DMS153 treated with DMSO at 0.1 percent for 48 hours (cell line): ENCODE results near the gene AOC1.

Source experiments
- DNase-seq: peaks from one replicate; lab custom pipeline; 2025; ENCODE audit not compliant: unreplicated experiment; lab: John Stamatoyannopoulos, UW

The AOC1 gene

DNA sequence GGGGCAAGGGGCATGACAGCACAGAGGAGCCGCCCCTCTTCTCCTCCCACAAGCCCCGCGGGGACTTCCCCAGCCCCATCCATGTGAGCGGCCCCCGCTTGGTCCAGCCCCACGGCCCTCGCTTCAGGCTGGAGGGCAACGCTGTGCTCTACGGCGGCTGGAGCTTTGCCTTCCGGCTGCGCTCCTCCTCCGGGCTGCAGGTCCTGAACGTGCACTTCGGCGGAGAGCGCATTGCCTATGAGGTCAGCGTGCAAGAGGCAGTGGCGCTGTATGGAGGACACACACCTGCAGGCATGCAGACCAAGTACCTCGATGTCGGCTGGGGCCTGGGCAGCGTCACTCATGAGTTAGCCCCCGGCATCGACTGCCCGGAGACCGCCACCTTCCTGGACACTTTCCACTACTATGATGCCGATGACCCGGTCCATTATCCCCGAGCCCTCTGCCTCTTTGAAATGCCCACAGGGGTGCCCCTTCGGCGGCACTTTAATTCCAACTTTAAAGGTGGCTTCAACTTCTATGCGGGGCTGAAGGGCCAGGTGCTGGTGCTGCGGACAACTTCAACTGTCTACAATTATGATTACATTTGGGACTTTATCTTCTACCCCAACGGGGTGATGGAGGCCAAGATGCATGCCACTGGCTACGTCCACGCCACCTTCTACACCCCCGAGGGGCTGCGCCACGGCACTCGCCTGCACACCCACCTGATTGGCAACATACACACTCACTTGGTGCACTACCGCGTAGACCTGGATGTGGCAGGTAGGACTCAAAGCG is 5.1 kb downstream of the AOC1 start:
- DNase-seq, result no peak

DNA sequence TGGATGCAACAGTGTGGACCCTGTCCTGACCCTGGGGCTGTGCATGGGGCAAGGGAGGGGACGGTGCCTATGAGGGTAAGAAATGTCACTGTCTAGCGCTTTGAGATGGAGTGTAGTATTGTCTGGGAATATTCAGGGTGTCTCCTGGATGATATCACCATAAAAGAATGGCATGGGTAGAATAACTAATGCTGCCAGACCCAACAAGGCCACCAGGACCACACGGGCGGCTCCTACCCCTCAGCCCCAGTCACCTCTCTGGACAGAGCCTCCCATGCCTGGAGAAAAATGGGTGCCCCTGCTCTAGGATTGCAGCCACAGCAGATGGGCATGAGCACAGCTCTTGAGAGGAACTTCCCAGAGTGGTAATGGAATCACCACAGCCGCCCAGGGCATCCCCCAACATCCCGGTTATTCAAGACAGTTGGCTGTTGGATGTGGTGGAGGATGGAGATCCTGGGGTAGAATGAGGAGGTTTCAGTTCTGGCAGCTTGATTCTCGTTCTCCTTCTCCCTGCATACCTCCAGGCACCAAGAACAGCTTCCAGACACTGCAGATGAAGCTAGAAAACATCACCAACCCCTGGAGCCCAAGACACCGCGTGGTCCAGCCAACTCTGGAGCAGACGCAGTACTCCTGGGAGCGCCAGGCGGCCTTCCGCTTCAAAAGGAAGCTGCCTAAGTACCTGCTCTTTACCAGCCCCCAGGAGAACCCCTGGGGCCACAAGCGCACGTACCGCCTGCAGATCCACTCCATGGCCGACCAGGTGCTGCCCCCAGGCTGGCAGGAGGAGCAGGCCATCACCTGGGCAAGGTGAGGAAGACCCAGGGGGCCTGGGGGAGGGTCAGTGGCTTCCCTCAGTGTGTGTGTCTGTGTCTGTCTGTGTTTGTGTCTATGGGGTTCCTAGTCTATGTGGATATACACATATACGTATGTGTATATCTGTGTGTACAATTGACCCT is 6.2 kb downstream of the AOC1 start:
- DNase-seq, result no peak

DNA sequence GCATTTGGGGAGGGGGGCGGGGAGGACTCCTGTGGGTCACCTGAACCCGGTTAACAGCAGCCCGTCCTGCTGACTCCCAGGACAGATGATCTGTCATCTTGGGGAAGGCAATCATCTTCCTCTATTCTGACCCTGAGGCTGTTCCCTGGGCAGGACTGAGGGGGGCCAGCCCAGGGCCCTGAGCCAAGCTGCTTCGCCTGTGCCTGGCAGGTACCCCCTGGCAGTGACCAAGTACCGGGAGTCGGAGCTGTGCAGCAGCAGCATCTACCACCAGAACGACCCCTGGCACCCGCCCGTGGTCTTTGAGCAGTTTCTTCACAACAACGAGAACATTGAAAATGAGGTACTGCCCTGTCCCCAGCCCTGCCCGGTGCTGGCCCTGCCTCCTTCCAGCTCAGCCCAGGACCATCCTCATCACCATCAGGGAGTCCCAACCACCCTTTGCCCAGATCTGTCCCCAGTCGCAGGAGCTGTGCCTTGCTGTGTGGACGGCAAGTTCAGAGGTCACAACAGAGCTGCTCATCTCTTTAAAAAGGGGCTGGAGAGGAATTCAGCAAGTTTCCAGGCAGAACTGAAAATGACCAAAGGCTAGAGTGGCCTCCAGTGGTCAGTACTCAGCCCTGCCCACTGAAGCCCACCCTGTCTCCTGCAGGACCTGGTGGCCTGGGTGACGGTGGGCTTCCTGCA is 8.1 kb downstream of the AOC1 start:
- no peak for DNase-seq

DNA sequence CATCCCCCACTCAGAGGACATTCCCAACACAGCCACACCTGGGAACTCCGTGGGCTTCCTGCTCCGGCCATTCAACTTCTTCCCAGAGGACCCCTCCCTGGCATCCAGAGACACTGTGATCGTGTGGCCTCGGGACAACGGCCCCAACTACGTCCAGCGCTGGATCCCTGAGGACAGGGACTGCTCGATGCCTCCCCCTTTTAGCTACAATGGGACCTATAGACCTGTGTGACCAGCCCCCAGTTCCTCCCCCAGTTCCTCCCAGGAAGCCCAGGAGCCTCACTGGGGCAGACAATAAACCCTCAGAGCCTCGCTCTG is 8.6 kb downstream of the AOC1 start:
- no peak for DNase-seq

DNA sequence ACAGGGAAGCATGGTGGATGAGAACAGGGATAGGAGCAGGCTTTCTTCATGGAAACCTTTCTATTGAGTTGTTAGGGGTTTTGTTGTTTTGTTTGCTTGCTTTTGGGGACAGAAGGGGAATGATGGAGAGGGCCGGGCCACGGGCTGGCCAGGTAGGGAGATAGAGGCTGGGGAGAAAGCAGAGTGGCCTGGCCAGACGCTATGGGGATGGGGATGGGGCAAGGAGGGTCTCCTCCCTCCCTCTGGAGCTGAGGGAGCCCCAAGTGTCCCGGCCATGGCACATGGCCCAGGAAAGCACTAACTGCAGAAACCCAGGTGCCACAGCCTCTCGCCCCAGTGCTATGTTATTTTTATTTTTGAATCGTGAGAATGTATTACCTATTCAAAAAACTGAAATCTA is 10.0 kb downstream of the AOC1 start:
- no peak for DNase-seq

DNA sequence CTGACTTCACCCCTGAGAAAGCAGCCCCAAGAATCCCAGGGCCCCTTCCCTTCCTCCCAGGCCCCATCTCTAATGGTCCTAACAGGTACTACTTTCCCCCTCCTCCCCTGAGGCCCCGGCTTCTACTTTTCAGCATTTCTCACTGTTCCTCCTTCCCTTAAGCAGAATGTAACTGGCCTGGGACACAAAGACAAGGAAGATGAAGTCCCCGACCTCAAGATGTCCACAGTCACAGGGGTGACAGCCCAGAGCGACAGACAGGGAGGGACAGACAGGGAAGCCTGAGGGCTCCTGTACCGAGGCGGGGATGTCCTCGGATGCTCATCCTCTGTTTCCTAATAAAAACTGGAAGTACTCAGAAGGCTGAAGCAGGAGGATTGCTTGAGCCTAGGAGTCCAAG is 11.6 kb downstream of the AOC1 start:
- DNase-seq, result no peak

DNA sequence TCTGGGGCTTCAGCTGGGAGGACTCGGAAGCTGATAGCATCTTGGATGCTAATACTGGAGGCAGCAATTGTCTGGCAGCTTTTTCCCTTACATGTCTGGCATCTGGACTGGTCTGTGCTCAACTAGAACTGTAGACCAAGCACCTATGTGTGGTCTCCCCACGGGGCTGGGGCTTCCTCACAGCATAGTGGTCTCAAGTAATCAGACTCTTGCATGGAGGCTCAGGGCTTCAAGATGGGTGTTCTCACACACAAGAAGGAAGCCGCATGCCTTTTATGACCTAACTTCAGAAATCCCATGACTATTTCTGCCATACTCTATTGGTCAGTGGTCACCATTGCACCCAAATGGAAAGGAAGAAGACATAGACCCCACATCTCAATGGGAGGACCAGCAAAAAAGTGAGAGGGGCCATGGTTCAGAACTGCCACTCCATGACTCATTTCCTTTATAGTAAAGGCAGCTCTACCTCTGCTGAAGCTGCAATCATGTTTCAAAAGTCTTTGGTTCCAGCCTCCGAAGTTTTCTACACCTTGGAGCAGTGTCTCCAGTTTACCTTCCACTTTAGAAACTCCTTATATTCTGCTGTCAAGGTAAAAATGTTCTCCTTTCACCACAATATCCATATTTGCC is 14.7 kb downstream of the AOC1 start:
- no peak for DNase-seq

DNA sequence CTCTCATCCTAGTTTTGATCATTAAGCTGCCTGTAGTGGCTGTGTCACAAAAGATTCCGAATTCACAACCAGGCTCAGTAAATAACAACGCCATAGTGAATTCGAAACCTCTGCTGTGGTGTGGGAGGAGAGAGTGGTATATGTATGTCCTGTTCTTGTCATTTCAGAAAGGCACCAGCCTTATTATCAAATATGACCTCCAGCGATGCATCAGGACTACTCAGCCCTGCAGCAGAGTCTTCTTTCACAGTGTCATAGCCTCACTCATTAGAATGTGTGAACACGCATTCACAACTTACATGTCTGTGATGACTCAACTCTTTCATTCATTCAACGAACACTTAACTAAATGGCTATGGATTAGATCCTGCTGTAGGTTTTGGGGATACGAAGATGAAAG is 15.3 kb downstream of the AOC1 start:
- DNase-seq, result no peak

DNA sequence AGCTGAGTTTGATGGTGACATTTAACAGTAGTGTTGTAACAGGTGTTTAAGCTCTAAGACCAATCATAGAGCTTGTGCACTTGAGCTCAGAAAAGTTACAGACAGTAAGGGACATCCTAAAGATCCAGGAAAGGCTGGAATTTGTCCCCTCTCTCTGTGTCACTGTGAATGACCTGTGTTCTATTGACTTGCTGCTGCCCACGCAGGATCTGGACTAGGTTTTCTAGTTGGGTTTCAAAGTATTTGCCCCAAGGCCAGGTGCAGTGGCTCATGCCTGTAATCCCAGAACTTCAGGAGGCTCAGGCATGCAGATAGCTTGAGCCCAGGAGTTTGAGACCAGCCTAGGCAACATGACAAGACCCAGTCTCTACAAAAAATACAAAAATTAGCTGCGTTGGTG is 17.1 kb downstream of the AOC1 start:
- no peak for DNase-seq

DNA sequence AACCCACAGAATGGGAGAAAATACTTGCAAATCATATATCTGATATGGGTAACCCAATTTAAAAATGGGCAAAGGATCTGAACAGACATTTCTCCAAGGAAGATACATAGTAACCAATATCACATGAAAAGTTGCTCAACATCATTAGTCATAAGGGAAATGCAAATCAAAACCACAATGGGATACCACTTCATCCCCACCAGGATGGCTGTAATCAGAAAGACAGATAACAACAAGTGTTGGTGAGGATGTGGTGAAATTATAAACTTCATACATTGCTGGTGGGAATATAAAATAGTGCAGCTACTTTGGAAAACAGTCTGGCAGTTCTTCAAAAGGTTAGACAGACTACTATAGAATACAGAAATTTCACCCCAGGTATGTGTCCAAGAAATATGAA is 19.3 kb downstream of the AOC1 start:
- DNase-seq, result no peak

DNA sequence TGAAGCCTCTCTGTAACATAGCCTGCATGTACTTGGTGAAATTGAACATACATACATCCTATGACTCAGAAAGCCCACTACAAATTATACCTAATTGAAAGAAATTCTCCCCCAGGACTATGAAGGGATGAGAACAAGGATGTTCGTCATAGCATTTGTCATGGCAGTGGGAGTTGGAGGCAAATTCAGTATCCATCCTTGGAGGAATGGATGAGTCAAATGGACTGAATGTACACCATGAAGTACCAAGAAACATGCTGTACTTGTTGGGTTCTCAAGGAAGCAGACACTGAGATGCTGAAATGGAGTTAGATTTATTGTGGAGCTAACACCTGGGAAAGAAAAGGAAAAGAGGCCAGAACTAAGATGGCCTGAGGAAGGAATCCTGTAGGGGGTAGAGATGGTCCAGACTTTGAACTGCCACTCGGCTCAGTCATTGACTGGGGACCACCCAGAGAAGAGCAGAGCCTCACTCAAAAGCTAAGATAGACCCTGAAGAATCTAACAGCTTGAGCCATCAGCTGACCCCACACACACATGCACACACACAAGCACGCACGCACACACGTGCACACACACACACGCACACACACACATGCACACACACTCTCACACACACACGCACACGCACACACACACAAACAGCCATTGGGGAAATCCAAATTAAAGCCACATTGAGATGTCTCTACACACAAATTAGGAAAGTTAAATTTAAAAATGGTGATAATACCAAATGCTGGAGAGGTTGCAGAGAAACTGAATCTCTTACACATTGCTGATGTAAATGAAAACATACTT is 22.3 kb downstream of the AOC1 start:
- no peak for DNase-seq

DNA sequence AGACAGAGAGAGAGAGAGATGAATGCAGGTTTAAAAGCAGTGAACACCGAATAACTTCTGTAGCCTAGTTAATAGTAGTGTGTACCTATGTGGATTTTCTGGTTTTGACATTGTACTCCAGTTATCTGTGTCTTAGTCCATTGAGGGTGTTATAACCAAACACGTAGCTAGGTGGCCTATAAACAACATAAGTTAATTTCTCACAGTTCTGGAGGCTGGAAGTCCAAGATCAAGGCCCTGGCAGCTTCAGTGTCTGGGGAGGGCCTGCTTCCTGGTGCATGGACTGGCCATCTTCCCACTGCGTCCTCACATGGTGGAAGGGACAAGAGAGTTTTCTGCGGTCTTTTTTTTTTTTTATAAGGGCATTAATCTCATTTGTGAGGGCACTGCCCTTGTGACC is 23.5 kb downstream of the AOC1 start:
- DNase-seq, result no peak

DNA sequence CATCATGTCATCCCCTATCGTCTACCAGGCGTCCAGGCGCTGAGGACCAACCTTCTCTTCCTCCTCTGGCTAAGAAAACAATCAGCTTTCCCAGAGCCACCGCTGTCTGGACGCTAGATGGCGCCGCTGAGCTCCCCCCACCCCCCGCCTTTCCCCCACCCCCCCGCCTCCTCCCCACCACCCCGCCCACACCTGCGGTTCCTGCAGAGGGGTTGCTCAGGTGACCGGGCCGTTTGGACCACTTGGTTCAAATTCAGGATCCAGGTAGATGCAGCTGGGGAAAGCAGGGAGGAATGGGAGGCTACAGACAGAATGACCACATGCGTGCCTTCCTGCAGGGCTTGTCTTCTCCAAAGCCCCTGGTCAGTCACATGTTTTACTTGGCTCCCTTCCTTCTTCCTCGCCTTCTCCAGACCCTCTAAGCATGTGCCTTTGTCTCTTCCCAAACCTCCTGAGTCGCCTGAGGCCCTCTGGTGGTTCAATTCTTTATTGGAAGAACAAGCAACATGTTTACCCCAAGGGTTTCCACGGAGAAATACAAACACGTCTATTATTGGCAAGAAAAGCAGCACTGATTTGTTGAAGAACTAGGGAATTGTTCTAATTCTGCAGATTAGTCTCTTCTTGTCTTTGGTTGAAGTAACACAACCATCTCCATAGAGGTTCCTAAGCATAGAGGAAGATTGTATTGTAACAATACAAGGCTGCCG is 24.7 kb downstream of the AOC1 start:
- DNase-seq, result peak; percentile 85

DNA sequence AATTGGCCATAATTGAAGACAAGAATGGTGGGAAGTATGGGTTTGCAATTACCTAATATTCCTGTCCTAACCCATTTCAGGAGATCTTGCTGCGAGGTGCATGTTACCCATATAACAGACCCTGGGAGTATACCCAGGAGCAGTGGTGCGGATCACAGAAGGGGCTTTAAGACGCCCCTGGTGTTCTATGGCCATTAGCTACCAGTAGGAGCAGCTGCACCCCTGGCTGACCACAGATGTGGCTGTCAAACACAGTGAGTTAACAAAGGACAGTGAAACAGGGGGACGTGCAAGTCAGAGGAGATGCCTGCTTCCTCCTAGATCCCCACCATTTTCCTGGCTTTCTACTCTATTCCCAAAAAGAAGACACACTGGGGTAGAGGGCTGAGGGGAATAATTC is 25.2 kb downstream of the AOC1 start:
- DNase-seq, result no peak

DNA sequence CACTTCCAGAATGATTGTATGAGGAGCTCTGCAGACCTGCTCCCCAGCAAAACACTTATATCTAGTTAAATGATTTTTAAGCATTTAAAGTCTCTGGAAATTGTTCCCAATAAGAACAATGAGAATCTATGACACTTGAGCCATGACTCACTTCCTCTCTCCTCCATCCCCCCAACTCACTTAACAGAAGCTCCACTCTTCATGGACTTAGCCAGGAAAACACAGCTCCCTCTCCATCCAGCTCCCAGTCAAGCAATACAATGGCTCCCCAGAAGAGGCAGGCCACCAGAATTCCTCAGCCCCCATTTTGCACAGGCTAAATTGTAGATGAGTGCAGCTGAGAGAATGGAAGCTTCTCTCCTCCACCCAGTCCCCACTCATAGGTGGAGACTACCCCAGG is 27.0 kb downstream of the AOC1 start:
- DNase-seq, result no peak

DNA sequence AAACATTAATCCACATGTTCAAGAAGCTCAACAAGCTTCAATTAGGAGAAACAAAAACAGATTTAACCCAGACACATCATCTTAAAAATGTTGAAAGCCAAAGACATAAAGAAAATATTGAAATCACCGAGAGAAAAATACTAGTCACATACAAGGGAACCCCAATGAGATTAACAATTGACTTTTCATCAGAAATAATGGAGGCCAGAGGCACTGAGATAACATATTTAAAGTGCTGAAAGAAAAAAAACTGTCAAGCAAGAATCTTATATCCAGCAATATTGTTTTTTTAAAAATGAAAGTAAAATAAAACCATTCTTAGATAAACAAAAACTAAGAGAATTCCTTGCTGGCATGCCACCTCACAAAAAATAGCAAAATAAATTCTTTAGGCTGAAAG is 28.9 kb downstream of the AOC1 start:
- no peak for DNase-seq

DNA sequence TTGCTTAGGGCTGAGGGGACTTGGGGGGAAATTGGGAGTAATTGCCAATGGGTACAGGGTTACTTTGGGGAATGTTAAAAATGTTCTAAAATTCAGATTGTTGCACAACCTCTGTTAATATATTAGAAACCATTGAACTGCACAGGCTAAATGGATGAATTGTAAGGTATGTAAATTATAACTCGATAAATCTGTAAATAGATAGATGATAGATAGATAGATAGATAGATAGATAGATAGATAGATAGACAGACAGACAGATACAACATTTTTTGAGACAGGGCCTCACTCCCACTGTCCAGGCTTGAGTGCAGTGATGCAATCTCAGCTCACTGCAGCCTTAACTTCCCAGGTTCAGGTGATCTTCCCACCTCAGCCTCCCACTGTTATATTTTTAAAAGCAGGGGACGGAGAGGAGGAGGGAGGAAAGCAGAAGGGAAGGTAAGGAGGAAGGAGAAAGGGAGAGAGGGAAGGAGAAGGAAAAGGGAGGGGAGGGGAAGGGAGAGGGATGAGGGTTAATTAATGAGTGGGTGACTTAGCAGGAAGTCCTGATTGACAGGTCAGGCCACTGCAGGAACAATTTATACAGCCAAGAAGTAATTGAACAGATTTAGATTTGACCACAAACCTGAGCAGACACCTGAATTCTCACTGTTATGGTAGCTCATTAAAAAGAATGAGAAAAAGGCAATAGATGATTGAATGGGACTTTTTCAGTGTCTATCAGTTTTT is 38.7 kb downstream of the AOC1 start:
- no peak for DNase-seq

DNA sequence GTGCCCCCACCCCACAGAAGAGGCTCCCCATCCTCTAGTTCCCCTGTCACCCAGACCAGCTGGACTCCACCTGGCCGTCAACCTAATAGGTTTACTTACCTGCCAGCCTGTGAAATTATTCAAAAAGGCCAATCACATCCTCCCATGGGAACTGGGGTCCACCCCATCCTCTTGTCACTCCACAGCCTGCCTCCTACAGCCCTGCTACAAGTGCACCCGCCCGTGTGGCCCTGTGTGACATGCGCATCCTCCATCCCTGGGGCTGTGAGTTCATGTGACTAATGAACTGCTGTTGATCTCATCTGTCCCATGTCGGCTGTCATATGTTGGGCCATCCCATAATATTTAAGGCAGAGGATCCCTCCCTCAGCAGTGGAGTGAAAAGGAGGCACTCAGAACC is 39.4 kb downstream of the AOC1 start:
- DNase-seq, result no peak

DNA sequence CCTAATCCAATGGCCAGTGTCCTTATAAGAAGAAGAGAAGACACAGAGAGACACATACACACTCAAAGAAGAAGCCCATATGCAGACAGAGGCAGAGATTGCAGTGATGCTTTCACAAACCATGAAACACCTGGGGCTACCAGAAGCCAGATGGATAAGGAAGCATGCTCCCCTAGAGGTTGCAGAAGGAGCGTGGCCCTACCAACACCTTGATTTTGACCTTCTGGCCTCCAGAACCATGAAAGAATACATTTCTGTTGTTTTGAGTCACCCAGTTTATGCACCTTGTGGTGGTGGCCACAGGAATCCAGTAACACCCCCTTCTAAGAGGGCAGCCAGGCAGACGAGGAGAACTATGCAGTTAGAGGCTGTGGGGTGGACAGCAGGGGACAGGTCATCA is 43.5 kb downstream of the AOC1 start:
- DNase-seq, result no peak
